Astrocyte of the spinal cord (primary cell): ENCODE measurements around the gene C22orf23.

Source experiments
- DNase-seq: peaks from one replicate; pipeline ENCODE4 v3.0.0; 2011; ENCODE audit warnings: low read depth, low spot score
- H3K4me3 ChIP-seq: 2 replicates; pipeline ENCODE4 v1.5.1; 2011; ENCODE audit warnings: low read depth, mild to moderate bottlenecking, low read length, moderate library complexity
- CTCF ChIP-seq: IDR thresholded peaks from 2 replicates; pipeline ENCODE4 v1.5.1; 2012; ENCODE audit warnings: low read depth, mild to moderate bottlenecking, low read length, inconsistent platforms
- in situ Hi-C: cut with HindIII; loops from 2 replicates; pipeline ENCODE4 v1.10.0; 2017; ENCODE audit warnings: low sequenced_read_pairs

C22orf23 gene

GRCh38 chr22:37904572-37905533 lies 48.5 kb downstream of the C22orf23 start:
- TF ChIP-seq CTCF: no peak
- peak overlapping the region; percentile 33 for H3K4me3 ChIP-seq
- in situ Hi-C loops: no loop called here
- DNase-seq: peak; percentile 98

- TF ChIP-seq CTCF: no peak
- peak; percentile 22 for DNase-seq
- in situ Hi-C loops: no loop called here
- H3K4me3 ChIP-seq: no peak overlapping the region
Measured at GRCh38 chr22:37898441-37899181, 54.8 kb downstream of the C22orf23 start.

- TF ChIP-seq CTCF: no peak
- in situ Hi-C loops: no loop called here
- no peak overlapping the region for H3K4me3 ChIP-seq
- no peak for DNase-seq
Measured at GRCh38 chr22:37897807-37898206, 55.6 kb downstream of the C22orf23 start.

GRCh38 chr22:37896939-37897338 lies 56.5 kb downstream of the C22orf23 start:
- H3K4me3 ChIP-seq: no peak overlapping the region
- no peak for TF ChIP-seq CTCF
- in situ Hi-C loops: no loop called here
- DNase-seq: no peak

GRCh38 chr22:37896181-37896592 lies 57.2 kb downstream of the C22orf23 start:
- TF ChIP-seq CTCF: no peak
- in situ Hi-C loops: no loop called here
- H3K4me3 ChIP-seq: no peak overlapping the region
- no peak for DNase-seq

GRCh38 chr22:37894939-37895670 lies 58.3 kb downstream of the C22orf23 start:
- no peak for TF ChIP-seq CTCF
- in situ Hi-C loops: no loop called here
- DNase-seq: no peak
- no peak overlapping the region for H3K4me3 ChIP-seq
